ENCODE measurements around the gene PTBP3. TPM values are rescaled to one million over a fixed set of nuclear protein-coding genes. Genes with fewer than 3 reads are reported as not detected.

The PTBP3 gene
- total RNA-seq, 4 donors from 2014 or later = 52.1 to 126 (median 71.0) TPM

DNA sequence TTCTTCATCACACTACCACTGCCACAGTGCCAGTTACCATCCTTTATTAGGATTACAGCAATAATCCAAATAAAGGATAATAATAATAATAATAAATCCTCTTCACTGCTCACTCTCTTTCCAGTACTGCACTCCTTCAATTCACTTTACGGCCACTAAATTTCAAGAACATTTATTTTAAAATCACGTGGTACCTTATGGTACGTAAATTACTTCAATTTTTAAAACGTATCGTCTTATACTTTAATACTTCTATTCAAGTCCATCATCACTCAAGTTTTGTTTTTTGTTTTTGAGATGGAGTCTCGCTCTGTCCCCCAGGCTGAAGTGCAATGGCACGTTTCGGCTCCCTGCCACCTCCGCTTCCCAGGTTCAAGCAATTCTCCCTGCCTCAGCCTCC is 36.5 kb downstream of the PTBP3 start:
- Histone ChIP-seq H3K4me1 (peaks cover 0 to 9% (median 1%) of the 10 kb centered on the region in 4 donors), H3K9me3 (no peaks in the 10 kb centered on the region), H3K36me3 (no peaks in the 10 kb centered on the region), H3K4me3 (no peak overlapping the region), H3K27ac (no peak overlapping the region), H3K27me3 (no peaks in the 10 kb centered on the region)
- TF ChIP-seq POLR2A (IDR thresholded peaks at IDR 0.05) = no peak
- TF ChIP-seq, protein P1, sequence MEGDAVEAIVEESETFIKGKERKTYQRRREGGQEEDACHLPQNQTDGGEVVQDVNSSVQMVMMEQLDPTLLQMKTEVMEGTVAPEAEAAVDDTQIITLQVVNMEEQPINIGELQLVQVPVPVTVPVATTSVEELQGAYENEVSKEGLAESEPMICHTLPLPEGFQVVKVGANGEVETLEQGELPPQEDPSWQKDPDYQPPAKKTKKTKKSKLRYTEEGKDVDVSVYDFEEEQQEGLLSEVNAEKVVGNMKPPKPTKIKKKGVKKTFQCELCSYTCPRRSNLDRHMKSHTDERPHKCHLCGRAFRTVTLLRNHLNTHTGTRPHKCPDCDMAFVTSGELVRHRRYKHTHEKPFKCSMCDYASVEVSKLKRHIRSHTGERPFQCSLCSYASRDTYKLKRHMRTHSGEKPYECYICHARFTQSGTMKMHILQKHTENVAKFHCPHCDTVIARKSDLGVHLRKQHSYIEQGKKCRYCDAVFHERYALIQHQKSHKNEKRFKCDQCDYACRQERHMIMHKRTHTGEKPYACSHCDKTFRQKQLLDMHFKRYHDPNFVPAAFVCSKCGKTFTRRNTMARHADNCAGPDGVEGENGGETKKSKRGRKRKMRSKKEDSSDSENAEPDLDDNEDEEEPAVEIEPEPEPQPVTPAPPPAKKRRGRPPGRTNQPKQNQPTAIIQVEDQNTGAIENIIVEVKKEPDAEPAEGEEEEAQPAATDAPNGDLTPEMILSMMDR (IDR thresholded peaks at IDR 0.05) = no peak
- DNase-seq = no peak

DNA sequence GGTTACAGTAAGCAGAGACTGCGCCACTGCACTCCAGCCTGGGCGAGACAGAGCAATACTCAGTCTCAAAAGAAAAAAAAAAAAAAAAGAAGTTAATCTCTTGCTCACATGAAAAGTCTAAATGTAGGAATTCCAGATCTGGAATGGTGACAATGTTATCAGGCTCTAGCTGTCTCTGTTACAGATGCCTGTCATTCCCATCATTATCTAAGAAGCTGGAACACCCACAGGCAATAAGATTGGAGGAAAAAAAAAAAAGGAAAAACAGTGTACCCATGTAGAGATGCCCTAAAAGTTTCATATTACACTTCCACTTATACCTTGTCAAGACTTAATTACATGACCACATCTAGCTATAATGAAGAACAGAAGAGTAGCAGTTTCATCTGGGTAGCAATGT is 38.2 kb downstream of the PTBP3 start:
- H3K27ac ChIP-seq = no peak overlapping the region
- H3K27me3 ChIP-seq = no peaks in the 10 kb centered on the region
- TF ChIP-seq POLR2A (IDR thresholded peaks at IDR 0.05) = no peak
- TF ChIP-seq, protein P1 (IDR thresholded peaks at IDR 0.05) = no peak
- H3K36me3 ChIP-seq = no peaks in the 10 kb centered on the region
- DNase-seq = no peak
- H3K4me3 ChIP-seq = no peak overlapping the region
- peaks cover 0 to 9% (median 1%) of the 10 kb centered on the region in 4 donors for H3K4me1 ChIP-seq
- H3K9me3 ChIP-seq = no peaks in the 10 kb centered on the region

DNA sequence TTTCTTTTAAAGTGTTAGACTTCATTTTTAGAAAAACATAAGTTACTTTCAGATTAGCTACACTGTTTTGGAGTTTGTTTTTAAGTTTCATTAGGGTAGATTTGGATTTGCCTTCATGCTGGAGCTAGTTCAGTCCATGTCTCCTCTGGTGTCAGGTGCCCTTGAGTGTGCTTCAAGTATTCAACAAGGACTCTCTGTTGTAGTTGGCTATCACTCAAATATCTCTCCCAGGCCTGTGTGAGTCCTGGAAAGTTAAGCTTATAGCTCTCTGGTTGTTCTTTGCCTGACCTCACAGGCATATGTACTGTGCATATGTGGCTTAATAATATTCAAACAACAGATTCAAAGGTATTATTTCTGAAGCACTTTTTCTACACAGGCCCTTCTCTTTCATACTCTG is 45.4 kb downstream of the PTBP3 start:
- Histone ChIP-seq H3K4me3 (no peak overlapping the region), H3K27ac (no peak overlapping the region), H3K27me3 (no peaks in the 10 kb centered on the region), H3K36me3 (peaks cover 0 to 11% (median 0%) of the 10 kb centered on the region in 3 donors), H3K9me3 (peaks cover 0 to 11% (median 5%) of the 10 kb centered on the region in 4 donors), H3K4me1 (no peaks in the 10 kb centered on the region)
- DNase-seq = no peak
- no peak for TF ChIP-seq POLR2A (IDR thresholded peaks at IDR 0.05)
- TF ChIP-seq, protein P1 (IDR thresholded peaks at IDR 0.05) = no peak

DNA sequence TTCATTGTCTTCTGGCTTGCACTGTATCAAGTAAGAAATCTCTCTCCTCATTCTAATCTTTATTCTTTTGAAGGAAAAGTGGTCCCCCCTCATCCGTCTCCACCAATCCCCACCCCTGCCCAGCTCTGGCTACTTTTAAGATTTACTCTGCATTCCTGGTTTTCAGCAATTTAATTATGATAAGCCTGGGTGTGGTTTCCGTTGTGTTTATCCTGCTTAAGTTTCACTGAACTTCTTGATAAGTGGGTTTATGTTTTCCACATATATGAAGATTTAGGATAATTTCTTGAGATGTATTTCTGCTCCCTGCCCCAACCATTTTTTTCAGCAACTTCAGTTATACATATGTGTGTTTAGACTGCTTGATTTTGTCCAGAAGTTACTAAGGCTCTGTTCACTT is 46.5 kb downstream of the PTBP3 start:
- H3K36me3 ChIP-seq = peaks cover 0 to 11% (median 0%) of the 10 kb centered on the region in 3 donors
- H3K27ac ChIP-seq = no peak overlapping the region
- no peaks in the 10 kb centered on the region for H3K4me1 ChIP-seq
- H3K9me3 ChIP-seq = peaks cover 0 to 11% (median 5%) of the 10 kb centered on the region in 4 donors
- H3K27me3 ChIP-seq = no peaks in the 10 kb centered on the region
- no peak for TF ChIP-seq POLR2A (IDR thresholded peaks at IDR 0.05)
- TF ChIP-seq, protein P1 (IDR thresholded peaks at IDR 0.05) = no peak
- DNase-seq = no peak
- H3K4me3 ChIP-seq = no peak overlapping the region

DNA sequence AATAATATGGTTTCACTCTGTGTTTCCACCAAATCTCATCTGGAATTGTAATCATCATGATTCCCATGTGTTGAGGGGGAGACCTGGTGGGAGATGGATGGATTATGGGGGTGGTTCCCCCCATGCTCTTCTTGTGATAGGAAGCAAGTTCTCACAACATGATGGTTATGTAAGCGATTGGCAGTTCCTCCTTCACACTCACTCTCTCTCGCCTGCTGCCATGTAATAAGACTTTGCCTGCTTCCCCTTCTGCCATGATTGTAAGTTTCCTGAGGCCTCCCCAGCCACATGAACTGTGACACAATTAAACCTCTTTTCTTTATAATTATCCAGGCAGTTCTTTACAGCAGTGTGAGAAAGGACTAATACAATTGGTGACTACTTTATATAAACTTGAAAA is 48.4 kb downstream of the PTBP3 start:
- peaks cover 0 to 11% (median 0%) of the 10 kb centered on the region in 3 donors for H3K36me3 ChIP-seq
- H3K4me3 ChIP-seq = no peak overlapping the region
- peaks cover 0 to 11% (median 5%) of the 10 kb centered on the region in 4 donors for H3K9me3 ChIP-seq
- TF ChIP-seq POLR2A (IDR thresholded peaks at IDR 0.05) = no peak
- TF ChIP-seq, protein P1 (IDR thresholded peaks at IDR 0.05) = no peak
- H3K4me1 ChIP-seq = no peaks in the 10 kb centered on the region
- no peaks in the 10 kb centered on the region for H3K27me3 ChIP-seq
- DNase-seq = no peak
- H3K27ac ChIP-seq = no peak overlapping the region
